OCI-M2 (cell line): ENCODE data around the gene ST6GALNAC3.
"Not testable (repeated sequence)": the region's sequence is repeated elsewhere in the genome, so short reads cannot be mapped to it uniquely, and the experiment has no call there.

Experiments used
- DNase-seq: peaks from one replicate; lab custom pipeline; 2025; ENCODE audit not compliant: unreplicated experiment; lab: John Stamatoyannopoulos, UW

The ST6GALNAC3 gene

DNA sequence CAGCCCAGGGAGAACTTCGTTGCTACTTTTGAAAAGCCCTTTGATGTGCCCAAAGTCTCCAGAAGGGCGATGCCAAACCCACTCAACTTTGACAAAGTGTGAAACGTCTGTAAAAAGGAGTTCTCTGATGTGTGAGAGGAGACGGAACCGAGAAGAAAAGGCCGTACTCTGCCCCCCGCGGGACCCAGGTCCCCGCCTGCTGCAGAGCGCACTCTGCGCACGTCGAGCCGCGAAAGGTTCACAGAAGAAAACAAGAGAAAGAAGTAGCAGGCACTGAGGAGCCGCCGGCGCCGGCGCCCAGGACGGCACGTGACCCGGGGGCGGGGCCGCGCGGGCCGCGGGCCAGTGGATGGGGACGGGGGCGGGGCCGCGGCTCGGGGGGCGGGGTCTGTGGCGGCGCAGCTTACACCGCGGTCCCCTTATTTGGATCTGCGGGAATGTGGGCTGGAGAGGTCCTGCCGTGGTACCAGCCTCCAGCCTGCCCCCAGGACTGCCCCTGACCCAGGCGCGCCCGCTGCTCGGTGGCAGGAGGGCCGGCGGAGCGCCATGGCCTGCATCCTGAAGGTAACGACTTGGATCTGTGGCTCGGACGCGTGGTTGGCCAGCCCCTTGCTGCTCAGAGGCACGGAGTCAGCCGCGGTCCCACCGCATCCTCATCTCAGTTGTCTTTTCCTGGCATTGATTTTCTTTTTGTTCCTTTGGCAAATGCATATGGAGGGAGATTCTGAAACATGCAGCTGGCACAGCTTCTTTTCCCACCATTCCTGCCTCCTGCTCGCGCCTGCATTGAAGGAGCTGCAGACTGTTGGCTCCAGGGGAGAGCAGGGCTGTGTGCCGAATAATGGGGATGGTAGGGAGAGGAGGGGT is at the start of gene ST6GALNAC3:
Gene ST6GALNAC3 (plus strand): TSS at position 426 of the 867 bp plus-strand sequence.
- no peak for DNase-seq

DNA sequence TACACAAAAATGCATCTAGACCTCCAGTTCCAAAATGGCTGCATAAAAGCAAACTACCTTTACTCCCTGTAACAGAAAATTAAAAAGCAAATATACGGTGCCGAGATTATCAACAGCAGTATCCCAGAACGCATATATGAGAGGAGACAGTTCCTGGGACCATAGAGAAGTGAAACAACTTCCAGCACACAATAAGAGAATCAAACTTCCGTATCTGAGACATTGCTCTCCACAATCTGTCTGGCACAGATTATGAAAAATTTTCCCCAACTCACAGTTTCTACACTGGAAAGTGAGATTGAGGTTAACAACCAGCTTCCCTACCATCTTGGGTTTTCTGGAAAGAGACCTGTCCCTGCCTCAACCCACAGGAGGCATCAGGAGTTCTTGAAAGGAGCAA is 47.2 kb upstream of the ST6GALNAC3 start:
- DNase-seq: no peak

DNA sequence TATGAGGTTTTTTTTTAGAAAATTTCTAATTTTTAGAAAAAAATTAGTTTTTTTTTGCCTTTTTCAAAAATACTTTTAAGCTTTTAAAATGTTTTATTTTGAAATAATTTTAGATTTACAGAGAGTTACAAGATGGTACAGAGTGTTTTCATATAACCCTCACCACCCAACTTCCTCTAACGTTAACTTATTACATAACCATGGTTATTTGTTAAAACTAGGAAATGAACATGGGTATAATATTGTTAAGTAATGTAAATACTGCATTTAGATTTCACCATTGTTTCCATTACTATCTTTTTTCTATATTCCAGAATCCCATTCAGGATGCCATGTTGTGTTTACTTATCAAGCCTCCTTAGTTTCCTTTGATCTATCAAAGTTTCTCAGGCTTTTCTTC is 45.2 kb upstream of the ST6GALNAC3 start:
- no peak for DNase-seq

DNA sequence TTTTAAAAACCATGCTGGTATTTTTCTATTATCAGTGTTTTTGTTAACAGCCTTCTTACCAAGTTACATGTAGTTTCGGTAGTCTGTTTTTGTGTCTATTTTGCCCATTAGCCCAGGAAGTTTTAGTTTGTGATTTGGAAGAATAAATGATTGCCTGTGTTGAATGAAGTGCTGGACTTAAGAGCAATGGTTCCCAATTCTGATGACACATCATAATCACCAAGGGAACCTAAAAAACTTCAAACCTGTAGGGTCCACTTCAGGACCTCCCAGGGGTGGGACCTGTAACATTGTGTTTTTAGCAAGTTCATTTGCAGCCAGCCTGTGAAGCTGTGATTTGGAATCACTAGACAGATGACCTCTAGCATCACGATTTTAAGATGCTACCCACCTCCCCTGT is 43.0 kb upstream of the ST6GALNAC3 start:
- no peak for DNase-seq

DNA sequence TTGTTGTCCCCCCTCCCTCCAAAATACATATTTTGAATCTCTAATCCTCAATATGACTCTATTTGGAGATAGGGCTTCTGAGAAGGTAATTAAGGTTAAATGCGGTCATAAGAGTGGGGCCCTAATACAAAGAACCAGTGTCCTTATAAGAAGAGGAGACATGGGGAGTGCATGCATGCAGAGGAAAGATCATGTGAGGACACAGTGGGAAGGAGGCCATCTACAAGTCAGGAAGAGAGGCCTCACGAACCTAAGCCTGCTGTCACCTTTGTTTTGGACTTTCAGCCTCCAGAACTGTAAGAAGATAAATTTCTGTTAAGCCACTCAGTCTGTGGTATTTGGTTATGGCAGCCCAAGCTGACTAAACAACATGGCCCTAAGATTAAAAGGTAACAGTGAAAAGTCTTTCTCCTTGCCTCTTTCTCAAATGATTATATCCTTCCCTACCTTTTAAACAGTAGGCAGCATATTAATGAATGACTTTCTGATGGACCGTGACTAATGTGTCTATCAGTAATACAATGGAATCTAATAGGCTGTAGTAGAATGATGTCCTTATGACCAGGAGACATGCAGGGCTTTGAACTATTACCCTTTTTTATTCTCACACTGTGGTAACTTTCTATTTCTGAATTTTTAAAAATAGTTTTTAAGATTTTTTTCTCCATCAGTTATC is 40.6 kb upstream of the ST6GALNAC3 start:
- no peak for DNase-seq

DNA sequence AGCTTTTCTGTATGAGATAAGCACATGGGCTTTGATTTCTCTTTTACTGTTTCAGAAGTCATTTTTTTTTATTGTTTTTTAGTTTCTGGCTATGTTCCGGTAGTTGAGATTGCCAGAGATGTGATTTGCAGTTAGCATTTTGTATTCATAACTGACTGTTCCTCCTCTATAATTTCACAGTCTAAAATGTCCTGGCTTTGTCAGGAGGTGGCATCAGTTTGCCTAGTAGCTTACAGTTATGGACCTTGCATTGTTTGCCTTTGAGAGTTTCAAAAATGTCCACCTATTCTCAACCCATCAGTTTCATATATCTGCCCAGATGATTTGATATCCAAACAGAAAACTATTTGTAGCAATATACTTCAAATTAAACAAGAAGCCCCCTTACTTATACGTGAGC is 39.5 kb upstream of the ST6GALNAC3 start:
- DNase-seq: no peak

DNA sequence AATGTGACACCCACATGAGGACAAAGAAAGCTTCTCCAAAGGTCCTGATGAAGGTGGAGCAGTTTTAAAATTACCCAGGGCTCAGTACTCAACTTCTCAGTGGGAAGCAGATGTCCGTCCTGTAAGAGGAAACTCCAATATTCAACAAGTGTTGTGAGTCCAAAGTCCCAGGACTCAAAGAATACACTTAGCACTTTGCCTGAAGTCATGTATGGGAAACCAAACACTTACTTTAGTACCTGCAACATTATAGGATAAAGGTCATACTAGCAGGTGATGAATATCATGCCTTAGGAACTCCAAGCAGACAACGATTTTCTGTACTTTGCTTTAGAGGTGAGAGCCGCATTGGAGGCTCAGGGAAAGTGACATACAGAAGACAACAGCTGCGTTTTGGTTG is 37.2 kb upstream of the ST6GALNAC3 start:
- DNase-seq: no peak

DNA sequence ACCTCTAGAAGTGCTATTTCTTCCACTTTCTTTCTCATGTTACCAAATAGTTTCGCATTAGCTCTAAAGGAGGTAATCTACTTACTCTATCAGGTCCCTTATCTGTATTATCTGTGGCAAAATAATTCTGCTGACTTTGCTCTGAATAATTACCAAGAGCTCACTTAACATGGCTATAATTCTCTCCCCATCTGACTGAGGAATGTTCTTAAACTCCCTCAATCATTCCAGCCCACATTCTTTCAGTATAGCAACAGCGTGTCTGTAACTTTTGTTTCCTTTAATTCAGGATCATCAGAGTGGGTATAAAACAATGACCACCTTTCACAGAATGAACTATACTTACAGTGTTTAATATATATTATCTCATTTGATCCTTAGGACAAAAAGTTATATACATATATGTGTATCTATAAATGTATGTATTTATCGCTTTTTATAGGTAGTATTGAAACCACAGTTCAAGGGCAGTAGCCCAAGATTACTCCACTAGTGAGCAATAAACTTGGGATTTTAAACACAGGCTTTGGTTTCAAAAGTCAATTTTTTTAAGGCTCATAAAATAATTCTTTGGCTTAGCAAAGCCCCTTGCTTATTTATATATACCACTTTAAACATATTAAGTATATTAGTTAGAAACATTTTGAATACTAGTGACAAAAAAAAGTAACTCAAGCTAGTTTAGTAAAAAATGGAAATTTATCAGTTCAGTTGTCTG is 36.1 kb upstream of the ST6GALNAC3 start:
- DNase-seq: no peak

DNA sequence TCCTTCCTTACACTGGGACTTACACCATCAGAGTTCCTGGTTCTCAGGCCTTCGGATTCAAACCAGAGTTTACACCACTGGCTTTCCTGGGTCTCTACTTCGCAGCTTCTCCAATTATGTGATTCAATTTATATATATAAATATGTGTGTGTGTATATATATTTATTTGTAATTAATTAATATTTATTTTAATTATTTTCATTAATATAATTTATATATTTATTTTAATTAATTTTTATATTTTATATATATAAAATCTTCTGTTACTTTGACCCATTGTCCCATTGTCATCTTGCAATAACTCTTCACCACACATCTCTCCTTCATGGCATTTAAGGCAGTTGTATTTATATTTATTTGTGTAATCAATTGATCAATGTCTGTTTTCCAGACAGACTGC is 28.4 kb upstream of the ST6GALNAC3 start:
- no peak for DNase-seq

DNA sequence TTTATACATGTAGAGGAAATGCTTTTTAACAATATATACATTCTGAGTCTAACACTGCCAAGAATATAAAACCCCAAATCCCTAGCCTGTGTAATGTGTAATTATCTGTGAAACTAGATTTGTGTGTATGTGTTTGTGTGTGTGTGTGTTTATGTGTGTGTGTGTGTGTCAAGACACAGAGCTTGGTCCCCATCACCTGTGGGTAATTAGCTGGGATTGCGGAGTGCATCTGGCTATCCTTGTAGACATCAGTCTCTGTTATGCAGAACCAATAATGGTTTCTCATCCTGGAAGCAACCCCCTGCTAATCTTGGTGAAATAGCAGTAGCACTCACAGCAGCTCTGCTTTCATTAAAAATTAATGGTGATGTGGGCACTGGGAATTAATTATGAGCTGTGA is 26.3 kb upstream of the ST6GALNAC3 start:
- DNase-seq: no peak

DNA sequence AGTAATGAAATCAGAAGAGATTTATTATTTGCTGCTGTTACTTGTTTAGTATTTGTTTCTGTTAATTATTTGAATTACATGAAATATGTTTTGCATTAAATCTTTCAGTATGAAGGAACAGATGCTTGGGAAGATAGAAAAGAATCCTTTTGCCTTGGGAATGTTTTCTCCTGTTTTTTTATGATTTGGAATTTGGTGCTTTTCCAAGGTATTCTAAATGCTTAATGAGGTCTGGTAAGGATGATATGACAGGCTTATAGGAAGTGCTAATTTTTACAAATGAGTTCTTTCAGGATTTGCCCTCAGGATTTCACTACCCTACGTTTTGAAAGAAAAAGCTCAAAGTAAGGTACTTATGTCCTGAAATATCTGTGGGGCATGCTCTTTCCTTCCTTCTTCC is 25.6 kb upstream of the ST6GALNAC3 start:
- no peak for DNase-seq

DNA sequence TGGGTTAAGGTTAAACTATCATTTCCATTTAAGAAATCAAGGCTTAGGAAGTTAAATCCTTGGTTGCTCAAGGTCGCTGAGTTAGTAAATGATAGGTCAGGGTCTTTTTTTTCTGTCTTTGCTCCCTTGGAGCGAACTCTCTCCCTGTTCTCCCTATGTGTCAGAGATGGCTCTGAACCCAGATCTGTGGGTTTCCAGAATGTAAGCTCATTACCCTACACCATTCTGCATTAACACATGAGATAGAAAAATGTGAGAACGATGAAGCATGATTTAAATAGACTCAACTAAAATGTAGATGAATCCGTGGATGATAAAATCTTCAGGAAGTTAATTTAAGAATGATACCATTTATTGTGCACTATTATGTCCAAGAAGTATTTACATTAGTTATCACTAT is 25.0 kb upstream of the ST6GALNAC3 start:
- DNase-seq: no peak

DNA sequence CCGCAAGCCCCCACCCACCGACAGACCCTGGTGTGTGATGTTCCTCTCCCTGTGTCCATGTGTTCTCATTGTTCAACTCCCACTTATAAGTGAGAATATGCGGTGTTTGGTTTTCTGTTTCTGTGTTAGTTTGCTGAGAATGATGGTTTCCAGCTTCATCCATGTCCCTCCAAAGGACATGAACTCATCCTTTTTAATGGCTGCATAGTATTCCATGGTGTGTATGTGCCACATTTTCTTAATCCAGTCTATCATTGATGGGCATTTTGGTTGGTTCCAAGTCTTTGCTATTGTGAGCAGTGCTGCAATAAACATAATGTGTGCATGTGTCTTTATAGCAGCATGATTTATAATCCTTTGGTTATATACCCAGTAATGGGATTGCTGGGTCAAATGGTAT is 24.5 kb upstream of the ST6GALNAC3 start:
- DNase-seq: not testable (repeated sequence)

DNA sequence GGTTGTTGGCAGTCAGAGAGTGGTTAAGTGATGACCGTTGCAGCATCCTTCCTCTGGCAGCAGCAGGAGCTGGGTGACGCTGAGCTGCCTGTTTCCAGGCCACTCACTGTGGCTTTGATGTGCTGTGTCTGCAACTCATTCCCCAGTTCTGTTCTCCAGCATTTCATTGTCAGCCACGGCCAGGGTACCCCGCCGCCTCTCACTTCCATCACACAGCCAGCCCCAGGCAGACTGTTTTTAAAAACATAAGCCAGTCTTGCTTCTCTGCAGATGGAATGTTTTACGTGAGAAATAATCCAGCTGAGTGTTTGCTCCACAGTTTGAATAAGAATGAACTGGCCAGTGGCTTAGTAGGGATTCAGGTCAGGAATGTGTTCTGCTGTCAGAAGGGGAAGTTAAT is 21.5 kb upstream of the ST6GALNAC3 start:
- no peak for DNase-seq

DNA sequence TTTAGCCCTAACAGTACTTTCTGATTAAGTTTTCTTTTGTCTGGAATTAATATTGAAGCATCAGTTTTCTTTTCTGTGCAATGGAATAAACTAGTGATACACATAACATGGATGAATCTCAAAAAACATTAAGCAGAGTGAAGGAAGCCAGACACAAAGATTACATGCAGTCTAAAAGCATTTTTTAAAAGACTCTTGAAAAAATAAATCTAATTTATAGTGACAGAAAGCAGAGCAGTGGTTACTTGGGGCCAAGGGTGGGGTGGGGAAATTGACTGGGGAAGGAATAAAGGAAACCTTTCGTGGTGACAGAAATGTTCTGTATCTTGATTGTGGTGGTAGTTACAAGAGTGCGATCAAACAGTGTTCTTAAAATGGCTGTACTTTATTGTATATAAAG is 20.2 kb upstream of the ST6GALNAC3 start:
- no peak for DNase-seq

DNA sequence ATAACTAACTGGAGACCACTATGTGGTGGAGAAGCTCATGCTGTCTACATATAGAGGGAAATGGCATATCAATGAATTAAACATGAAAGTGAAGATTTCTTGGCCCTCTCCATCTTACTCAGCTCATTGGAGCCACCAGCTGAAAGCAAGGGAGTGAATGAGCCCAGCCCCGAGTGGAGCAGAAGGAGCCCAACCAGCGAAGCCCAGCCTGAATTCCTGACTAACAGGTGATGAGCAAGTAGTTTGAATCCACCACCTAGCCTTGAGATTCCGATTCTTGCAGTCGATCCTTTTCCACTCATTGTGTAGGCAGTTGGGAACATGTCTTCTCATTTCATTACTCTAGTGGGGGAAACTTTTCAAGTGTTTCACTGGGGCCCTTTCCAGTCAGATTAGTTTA is 18.6 kb upstream of the ST6GALNAC3 start:
- DNase-seq: no peak

DNA sequence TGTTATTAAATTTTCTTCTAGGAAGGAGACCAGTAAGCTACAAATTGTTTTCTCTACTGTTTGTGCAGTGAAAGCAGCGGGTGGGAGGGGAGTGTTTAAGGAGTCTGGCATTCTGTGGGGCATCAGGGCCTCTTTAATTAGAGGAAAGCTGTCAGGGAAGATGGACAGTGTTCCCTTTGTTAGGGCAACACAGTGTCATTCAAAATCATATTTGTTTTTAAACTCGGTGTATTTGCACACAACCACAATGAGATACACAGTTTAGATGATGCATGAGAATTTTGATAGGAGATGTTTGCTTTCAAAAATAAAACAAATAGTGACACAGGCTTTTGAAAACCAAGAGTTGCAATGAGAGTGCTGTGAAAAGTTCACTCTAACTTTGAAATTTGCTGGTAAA is 15.1 kb upstream of the ST6GALNAC3 start:
- no peak for DNase-seq

DNA sequence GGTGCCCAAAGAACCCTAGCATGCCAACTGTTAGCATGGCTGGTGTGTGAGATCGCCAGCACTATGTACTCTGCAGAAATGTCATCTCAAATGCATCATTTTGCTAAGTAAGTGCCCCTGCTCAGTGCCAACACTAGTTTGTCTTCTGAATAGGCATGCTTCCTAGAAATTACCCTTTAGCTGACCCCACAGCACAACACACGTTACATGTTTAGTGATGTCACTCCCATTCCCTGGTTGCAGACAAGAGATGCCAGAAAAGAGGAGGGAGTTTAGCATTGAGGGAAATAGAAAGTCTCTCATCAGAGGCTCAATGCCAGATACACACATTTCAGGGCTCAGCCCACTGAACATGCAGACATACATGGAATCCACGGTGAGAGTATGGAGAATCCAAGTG is 9.3 kb upstream of the ST6GALNAC3 start:
- DNase-seq: no peak

DNA sequence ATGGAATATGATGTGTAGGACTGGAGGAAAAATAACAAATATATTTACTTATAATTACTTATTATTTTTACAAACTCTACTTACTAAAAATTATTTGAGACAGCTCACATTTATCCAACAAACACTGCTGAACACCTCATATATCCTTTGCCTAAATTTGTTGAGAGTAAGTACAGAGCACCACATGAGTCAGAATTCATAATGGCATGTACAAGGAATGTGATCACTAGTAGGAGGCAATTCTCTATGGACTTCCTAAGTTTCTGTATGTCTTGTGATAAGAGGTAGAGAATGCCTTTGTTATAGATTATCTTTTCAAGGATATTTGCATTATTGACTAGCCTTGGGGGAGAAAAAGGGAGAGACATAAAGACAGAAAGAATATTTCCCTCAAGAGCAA is 8.2 kb upstream of the ST6GALNAC3 start:
- no peak for DNase-seq

DNA sequence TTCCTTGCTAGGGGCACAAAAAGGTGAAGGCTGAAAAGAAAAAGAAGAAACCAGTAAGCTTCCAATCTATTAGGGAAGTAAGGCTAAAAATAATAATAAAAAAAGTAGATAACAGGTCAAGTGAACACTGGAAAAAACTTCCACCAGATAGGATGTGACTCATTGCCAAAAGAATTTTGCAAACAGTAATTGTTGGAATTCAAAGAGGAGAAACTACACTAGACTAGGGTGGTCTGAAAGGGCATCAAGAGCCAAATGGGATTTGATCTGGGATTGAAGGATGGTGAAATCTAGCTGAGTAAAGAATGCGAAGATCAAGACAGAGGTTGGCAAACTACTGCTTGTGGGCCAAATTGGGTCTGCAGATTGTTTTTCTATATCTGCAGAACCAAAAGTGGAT is 6.0 kb upstream of the ST6GALNAC3 start:
- DNase-seq: no peak

DNA sequence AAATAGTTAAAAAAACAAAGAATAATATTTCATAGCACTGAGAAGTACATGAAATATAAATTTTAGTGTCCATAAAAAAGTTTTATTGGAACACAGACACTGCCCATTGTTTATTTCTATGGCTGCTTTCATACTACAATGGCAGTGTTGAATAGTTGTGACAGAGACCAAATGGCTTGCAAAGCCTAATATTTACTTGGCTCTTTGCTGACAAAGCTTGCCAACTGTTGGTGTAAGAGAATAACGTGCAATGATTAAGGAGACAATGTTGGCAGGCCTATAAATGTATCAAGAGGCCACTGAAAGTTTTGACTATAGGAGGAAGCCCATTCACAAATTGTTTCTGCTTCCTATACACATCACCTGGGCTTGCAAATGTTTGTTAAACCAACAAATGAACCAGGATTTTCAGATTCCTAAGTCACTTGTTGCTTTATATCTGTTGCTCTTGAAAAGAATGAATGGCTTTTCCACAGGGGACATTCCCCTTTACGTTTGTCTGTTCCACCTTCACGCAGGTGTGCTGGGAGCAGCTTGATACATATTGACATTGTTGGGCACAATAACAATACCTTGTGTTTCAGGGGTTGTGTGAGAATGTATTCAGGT is 5.5 kb upstream of the ST6GALNAC3 start:
- DNase-seq: no peak

DNA sequence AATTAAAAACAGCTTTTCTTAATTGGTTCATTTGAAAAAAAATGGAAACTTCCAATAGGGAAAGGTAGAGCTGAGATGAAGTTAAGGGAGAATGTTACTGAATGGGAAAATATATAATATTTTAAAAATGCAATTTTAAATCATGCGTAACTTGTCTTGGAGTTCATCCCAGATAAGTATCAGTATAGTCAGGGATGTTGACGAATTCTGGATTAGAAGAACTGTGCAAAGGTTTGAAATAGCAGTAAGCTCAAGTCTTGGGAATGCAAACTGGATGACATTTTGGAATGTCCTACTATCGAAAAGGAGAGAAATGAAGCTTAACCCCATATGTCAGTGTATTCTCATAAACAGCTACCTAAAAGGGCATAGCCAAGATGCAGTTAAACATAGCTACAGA is 4.0 kb upstream of the ST6GALNAC3 start:
- DNase-seq: no peak
